Measurements from ENCODE around the gene MTMR12.
"Not testable (repeated sequence)": the region's sequence is repeated elsewhere in the genome, so short reads cannot be mapped to it uniquely, and the experiment has no call there.

Gene MTMR12

DNA sequence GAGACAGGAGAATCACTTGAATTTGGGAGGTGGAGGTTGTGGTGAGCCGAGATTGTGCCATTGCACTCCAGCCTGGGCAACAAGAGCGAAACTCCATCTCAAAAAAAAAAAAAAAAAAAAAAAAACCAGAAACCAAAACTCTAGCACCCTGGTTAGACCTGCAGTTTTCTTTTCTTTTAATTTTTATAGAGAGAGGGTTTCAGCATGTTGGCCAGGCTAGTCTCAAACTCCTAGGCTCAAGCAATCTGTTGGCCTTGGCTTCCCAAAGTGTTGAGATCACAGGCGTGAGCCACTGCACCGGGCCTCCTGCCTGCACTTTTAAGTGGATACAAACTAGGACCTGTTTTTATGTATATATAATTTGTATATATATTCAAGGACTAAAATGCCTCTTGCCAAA lies 12.9 kb upstream of the MTMR12 start:
- DNase-seq (ENCODE audit: low read depth in 1 of 2, low spot score in 1 of 2) = no peak

DNA sequence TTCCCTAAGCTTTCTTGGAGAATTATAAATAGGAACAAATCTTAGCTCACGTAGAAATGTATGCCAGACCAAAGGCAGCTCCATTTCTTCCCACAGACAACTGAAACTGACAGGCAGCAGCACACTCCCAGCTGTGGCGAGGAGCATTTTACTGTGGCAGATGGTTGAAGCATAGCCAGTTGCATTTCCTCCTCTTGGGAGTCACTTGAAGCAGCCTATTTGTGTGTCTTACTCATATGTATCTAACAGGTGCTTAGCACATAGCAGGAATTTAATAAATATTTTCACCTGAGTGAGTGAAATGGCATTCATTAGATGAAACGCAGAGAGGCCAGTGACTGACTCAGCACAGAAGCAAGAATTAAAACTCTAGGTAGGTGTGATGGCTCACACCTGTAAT lies 12.3 kb upstream of the MTMR12 start:
- no peak for DNase-seq (ENCODE audit: low read depth in 1 of 2, low spot score in 1 of 2)

DNA sequence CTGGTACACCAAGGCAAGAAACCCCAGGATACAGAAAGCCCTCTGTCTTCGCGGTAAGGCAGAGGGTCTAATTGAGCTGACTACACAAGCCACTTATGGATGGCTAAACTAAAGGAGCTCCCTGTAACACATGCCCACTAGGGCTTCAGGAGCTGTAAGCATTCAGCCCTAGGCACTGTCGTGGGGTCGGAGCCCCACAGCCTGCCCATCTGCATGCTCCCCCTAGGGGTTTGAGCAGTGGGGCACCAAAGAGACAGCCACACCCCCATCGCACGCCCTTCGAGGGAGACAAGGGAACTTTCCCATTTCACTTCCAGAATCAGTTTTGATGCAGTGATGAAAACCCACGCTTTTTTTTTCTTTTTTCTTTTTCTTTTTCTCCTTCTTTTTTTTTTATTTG lies 11.0 kb upstream of the MTMR12 start:
- DNase-seq (ENCODE audit: low read depth in 1 of 2, low spot score in 1 of 2) = no peak

DNA sequence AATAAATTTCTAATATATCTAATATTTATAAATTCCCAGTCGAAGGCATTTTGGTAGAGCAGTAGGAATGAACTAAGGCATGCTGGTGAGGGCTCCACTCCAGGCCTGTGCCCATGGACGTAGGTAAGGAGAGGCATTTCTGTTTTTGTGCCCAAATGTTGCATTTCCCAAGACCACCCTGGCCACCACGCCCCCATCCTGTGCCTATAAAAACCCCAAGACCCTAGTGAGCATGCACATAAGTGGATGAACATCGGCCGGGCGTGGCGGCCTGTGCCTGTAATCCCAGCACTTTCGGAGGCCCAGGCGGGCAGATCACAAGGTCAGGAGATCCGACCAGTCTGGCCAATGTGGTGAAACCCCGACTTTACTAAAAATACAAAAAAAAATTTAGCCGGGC lies 10.1 kb upstream of the MTMR12 start:
- DNase-seq (ENCODE audit: low read depth in 1 of 2, low spot score in 1 of 2) = no peak

DNA sequence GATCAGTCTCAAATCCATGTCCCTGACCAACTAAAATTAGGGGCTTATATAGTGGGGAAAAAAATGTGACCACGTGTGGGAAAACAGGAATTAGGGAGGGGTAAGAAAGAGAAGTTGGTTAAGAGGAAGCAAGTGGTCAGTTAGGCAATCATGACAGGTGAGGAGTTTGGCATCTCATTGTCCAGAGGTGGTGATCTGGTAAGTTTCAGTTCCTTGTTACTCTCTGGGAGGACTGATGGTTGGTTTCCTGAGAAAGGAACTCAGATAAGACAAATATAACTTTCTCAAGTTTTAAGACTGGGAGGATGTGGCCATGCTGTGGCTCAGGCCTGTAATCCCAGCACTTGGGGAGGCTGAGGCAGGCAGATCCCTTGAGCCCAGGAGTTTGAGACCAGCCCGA lies 9.0 kb upstream of the MTMR12 start:
- not testable (repeated sequence) for DNase-seq (ENCODE audit: low read depth in 1 of 2, low spot score in 1 of 2)

DNA sequence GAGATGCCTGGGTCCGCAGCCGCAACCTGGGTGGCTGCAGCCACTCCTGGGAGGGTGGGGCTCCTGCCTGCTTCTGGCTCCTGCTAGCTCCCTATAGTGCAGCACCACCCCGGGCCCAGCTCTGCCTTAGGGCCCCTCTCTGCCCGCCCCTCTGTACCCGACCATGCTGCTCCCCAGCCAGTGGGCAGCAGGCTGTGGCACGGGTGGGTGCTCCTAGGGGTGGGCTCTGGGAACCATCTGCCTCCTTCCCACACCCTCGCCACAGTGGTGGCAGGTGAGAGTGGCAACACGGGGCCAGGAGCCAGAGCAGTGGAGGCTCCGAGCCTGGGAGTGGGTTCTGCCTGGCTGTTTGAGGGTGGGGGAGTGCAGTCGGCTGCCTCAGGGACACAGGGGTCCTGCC lies 7.8 kb upstream of the MTMR12 start:
- no peak for DNase-seq (ENCODE audit: low read depth in 1 of 2, low spot score in 1 of 2)

DNA sequence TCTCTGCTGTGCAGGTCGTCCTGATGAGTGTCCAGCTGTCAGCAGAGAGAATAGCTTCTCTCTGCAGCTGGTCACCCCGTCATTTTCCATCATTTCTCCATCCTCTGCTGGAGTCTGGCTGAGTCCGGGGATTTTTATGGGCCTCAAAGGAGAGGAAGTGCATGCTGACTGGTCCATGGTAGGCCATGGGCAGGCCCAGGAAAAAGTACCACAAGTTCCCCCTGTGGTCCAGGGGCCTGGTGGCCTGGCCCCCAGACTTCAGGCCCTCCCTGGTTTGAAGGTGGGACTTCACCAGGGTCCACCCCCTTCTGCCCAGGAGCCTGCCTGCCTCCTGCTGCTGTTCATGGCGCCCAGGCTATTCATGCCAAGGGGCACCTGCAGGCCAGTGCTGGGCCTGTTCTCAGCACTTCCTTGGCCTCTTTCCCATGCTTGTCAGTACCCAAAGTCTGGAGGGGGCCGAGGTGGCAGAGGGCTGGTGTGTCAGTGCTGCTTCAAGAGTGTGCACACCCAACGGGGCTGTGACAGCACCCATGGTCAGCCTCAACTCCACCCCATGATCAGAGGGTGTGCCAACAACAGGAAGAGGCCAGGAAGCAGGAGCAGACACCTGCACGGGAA lies 7.3 kb upstream of the MTMR12 start:
- DNase-seq (ENCODE audit: low read depth in 1 of 2, low spot score in 1 of 2) = no peak

DNA sequence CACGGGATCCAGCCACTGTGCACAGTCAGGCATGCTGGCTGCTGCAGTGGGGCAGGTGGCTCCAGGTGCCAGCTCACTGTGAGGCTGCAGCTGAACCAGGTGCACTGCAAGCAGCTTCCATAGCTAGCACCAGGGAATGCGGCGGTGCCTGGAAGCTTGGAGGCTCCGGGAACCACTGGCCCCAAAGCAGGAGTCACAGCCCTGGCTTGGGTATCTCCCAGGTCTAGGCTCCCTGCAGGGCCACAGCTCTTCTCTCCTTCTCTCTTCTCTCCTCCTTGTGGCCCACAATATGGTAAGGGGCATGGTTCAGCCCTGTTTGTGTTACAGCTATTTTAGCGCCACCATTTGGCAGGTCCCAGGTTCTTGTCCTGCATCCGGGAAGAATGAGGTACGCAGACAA lies 6.7 kb upstream of the MTMR12 start:
- DNase-seq (ENCODE audit: low read depth in 1 of 2, low spot score in 1 of 2) = no peak

DNA sequence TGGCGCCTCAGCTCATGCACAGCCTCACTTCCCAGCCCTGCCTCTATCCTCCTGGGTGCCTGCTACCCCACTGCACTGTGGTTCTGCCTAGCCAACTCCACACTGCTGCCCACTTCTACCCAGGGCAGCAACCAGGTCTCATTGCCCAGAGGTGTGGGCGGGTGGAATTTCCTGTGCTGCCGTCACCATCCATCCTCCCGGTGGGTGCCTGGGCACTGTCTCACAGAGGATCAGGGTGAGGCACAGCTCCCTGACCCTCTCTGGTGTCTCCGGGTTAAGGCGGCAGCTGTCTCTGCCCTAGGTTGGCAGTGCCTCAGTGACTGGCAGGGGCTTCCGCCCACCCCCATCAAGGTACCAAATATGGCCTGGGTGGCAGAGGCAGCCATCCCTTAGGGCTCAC lies 4.3 kb upstream of the MTMR12 start:
- DNase-seq (ENCODE audit: low read depth in 1 of 2, low spot score in 1 of 2) = no peak

DNA sequence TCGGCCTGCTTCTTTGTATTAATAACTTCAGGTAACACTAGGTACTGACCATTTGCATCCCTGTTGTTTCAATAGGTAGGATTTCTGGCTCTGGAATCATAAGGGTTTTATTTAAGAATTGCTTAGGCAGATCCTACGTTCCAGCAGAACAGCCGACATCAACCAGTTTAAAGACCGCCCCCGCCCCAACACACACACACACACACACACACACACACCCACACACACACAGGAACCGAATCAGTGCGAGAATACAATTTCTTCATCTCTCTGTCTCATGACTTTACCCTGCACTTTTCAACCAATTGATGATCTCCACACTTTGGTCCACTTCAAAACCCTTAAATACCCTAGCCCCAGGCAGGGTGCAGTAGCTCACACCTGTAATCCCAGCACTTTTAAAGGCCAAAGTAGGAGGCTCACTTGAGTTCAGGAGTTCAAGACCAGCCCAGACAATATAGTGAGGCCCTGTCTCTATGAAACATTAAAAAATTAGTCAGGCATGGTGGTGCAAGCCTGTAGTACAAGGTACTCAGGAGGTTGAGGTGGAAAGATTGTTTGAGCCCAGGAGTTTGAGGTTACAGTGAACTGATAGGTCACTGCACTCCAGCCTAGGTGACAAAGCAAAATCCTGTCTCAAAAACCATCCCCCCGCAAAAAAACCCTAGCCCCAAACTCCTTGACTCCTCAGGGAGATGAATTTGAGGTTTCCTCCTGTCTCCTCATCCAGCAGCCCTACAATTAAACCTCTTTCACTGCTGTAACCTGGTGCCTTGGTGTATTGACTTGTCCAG lies 2.7 kb upstream of the MTMR12 start:
- no peak for DNase-seq (ENCODE audit: low read depth in 1 of 2, low spot score in 1 of 2)

DNA sequence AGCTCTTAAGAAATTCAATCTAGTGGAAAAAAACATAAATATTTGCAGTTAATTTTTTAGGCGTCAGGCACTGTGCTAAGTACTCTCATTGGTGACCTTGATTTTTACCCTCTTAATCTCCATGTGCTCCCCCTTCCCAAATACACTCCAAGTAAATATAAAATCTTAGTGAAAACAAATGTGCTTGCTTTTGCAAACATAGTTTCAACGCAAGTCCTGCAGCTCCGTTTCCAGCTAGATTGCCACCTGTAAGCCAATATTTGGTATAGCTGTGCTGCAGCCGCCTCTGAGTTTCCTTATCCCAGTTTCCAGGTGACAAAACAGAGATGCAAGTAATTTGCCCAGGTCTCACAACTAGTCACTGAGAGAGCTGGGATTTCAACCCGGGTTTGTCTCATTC lies 1.9 kb upstream of the MTMR12 start:
- no peak for DNase-seq (ENCODE audit: low read depth in 1 of 2, low spot score in 1 of 2)

DNA sequence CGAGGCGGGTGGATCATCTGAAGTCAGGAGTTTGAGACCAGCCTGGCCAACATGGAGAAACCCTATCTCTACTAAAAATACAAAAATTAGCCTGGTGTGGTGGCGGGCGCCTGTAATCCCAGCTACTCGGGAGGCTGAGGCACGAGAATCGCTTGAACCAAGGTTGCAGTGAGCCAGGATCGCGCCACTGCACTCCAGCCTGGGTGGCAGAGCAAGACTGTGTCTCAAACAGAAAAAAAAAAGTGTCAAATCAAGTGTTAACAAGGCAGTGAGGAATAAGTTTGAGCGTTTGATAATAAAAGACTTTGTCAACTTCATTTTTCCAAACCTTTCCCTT lies 1.4 kb upstream of the MTMR12 start:
- not testable (repeated sequence) for DNase-seq (ENCODE audit: low read depth in 1 of 2, low spot score in 1 of 2)

DNA sequence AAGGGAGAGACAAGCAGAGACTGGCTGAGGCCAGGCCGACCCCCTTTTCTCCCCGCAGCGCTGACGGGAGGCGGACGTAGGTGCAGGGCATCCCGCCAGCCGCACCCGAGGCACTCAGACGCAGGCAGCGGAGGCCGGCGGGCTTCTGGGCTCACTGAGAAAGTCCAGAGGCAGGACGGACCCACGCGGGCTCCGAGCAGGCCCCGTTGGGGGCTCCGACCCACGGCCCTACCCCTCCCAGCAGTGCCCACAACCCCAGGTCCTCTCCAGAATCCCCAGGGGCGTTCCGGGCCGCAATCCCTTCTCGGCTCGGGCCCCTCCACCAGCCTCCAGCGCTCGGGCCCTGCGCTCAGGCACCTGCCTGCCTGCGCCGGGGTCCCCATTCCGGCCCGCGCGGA lies 543 bp downstream of the MTMR12 start:
- peak; percentile 21 to 35 for DNase-seq (ENCODE audit: low read depth in 1 of 2, low spot score in 1 of 2)

DNA sequence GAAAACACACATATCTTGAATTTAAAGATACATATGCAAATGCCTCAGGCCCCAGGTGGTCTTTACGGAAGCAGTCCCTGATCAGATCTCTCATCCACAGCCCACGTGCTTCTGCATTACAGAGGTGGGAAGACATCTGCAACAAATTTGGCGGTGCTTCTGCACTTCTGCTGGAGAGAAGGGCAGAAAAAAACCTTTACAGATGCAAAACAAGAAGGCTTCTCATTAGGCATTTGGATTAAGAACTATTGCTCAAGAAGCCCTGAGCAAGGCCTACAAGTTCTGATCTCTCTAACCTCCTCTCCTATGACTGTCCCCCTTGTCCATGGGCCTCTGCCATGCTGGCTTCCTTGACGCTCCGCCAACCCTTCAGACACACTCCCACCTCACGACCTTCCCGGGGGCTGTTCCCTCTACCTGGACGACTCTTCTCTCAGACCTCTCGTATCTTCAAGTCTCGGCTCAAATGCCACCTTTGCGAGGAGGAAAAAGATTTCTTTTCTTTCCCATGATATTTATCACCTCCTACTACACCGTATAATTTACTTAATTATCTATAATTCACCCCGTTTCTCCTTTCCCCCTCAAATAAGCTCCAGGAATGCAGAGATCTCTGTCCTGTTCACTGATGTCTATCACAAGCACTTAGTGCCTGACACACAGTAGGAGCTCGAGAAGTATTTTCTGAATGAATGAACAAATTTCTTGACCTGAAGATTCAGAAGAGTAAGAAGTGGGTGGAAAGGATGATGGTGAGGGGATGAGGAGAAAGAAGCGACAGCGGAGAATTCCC lies 1.1 kb downstream of the MTMR12 start:
- DNase-seq (ENCODE audit: low read depth in 1 of 2, low spot score in 1 of 2) = no peak

DNA sequence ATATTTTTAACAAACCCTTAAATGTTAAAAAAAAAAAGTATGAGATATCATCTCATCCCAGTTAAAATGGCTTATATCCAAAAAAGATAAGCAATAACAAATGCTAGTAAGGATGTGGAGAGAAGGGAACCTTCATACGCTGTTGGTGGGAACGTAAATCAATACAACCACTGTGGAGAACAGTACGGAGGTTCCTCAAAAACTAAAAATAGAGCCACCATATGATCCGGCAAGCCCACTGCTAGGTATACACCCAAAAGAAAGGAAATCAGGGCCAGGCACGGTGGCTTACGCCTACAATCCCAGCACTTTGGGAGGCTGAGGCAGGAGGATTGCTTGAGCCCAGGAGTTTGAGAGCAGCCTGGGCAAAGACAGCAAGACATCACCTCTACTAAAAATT lies 3.0 kb downstream of the MTMR12 start:
- no peak for DNase-seq (ENCODE audit: low read depth in 1 of 2, low spot score in 1 of 2)

DNA sequence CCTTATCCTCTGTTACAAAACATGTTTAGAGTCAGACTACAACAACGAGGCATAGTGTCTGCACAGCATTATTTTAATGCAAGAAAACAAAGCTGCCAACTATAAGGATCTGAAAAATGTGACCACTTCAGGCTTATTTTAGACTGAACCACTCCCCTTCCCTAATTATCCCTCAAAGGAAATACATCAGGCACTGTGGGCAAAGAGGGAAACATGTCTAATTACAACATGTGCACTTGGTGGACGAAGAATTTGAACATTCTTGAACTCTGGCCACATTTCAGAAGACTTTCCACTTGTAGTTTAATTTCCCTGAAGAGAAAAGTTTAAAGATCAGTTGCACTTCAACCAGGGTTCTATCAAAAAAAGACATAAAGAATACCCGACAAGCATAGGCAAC lies 3.8 kb downstream of the MTMR12 start:
- DNase-seq (ENCODE audit: low read depth in 1 of 2, low spot score in 1 of 2) = no peak

DNA sequence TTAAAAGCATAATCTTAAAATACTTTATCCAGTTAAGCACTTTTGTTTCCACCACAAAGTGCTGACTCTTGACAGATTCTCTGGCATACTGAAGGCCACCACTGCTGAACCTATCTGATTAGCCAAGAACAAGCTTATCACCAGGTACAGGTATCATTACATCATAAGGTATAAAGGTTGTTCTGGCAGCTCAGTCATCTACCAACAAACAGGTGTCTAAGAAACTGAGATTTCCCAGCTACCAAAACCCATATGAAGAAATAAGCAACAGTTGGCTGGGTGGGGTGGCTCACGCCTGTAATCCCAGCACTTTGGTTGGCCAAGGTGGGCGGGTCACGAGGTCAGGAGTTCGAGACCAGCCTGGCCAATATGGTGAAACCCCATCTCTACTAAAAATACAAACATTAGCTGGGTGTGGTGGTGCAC lies 5.0 kb downstream of the MTMR12 start:
- no peak for DNase-seq (ENCODE audit: low read depth in 1 of 2, low spot score in 1 of 2)

DNA sequence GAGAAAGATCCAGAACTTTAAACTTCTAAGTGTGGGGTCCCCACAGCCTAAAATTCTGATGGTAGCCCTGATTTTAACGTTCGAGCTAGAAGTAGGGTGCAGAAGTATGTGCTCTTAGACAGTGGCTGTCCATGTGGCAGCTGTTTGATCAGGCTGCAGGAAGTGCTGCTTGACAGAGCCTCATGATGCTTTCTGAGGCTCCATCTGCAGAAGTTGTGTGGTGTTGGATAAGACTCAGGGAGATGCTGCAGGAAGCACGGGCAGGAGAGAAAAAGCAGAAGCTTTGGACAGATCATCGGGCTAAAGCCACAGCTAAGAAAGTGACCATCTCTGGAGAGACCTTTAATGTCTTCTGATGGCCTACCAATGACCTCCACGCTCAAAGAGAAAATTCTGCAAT lies 8.1 kb downstream of the MTMR12 start:
- DNase-seq (ENCODE audit: low read depth in 1 of 2, low spot score in 1 of 2) = no peak

DNA sequence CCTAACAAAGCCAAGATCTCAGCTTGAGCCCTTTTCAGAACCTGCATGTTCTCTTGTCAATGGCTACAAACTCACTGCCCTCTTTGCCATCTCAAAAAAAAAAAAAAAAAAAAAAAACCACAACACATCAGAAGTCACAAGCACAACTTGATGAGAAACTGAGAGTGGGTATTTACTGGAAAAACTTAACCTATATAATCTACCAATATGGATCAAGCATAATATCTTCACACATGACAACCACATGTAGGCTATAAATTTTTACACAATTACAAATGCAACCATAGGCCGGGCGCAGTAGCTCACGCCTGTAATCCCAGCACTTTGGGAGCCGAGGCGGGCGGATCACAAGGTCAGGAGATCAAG lies 9.0 kb downstream of the MTMR12 start:
- no peak for DNase-seq (ENCODE audit: low read depth in 1 of 2, low spot score in 1 of 2)

DNA sequence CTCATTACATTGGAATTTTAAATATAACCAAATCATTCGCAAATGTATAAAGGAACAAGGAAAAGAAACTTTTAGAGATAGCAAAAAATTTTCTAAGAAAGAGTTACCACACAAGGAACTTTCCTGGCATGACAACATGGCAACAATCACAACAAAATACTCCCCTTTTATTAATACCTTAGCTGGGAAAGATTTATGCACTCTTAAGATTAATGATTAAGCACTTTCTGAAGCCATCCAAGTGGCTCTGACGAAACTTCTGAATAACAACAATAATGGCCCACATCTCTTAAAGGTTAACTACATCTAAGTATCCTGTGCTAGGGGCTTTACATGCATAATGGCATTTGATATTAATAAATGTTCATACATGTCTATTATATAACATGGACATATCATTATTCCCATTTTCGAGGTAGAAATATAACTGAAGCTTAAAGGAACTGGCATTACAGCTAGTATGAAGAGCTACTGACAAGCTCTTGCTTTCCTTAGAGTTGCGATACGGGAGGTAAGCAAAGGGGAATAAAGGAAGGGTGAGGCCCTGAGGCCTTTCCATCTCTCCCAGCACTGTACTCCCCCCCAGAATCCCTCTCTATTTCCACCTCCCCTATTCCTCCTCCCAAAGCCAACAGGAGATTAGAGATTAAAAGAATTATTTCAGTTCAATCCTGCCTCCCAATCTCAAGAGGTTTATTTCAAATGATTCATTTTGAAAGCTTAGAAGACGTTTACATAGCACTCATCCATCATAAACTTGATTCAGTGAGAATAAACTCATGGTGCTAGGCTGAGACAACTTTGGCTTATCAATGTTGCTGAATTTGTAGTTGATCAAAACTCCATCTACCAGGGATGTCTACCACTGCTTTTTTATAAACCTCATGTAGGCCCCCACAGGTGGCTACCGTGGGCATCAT lies 9.6 kb downstream of the MTMR12 start:
- DNase-seq (ENCODE audit: low read depth in 1 of 2, low spot score in 1 of 2) = no peak

DNA sequence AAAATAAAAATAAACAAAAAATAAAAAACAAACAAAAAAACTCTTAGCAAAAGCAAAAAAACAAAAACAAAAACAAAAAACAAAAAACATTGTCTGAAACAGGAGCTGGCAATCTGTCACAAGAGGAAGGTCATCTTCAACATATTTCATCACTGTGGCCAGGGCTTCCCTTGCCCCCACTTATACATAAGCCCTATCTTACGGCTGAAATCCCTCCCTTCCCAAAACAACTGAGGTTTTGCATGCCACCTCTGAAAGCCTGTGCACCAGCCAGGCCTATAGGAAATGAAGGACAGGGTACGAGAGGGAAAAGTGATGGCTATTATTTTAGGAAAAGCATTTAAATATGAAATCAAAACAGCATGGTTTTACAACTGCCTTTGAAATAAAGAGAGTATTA lies 10.8 kb downstream of the MTMR12 start:
- no peak for DNase-seq (ENCODE audit: low read depth in 1 of 2, low spot score in 1 of 2)
